Hematopoietic multipotent progenitor cell treated with erythropoietin and hydrocortisone succinate and interleukin-3 and kit ligand, for 6 days (in vitro differentiated cells): ENCODE results near the gene HCN2.

ENCODE experiments used
- DNase-seq: peaks from one replicate; pipeline ENCODE4 v3.0.0-alpha.2; 2015

HCN2 gene

DNA sequence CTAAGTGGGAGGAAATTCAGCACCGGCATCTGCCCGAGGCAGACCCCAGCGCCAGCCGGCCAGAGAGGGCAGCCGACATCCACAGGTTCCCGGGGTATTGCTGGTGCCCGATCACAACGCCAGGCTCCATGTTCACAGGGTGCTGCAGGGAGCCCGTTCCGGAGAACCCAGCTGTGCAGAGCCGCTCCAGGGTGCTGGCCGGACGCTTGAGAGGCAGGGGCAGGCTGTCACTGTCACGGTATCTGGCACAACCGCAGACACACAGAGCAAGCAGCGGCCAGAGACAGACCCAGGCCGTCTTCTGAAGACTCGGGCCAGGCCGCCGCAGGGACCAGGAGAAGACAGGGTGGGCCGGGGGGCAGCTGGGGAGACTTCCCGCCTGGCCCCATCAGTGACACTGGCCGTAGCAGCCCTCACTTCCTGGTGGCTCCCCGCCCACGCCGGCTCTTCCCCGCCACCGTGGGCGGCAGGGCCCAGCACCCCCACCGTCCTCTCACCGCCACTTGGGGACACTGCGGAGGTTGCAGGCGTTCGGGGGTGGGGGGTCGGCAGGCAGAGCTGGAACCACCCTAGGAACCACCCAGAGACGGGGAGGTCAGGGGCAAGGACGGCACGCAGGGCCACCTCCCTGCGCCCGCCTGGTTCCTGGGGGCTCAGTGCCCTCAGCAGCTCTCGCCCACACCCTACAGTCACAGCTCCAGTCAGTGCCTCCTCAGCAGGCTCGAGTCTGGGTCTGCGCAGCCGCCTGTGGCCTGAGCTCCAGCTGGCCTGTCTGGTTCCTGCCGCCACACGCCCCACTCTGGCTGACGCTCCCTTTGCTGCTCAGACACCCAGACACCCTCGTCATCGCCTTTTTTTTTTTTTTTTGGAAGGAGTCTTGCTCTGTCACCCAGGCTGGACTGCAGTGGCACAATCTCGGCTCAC lies 69.5 kb downstream of the HCN2 start:
- DNase-seq, result no peak

DNA sequence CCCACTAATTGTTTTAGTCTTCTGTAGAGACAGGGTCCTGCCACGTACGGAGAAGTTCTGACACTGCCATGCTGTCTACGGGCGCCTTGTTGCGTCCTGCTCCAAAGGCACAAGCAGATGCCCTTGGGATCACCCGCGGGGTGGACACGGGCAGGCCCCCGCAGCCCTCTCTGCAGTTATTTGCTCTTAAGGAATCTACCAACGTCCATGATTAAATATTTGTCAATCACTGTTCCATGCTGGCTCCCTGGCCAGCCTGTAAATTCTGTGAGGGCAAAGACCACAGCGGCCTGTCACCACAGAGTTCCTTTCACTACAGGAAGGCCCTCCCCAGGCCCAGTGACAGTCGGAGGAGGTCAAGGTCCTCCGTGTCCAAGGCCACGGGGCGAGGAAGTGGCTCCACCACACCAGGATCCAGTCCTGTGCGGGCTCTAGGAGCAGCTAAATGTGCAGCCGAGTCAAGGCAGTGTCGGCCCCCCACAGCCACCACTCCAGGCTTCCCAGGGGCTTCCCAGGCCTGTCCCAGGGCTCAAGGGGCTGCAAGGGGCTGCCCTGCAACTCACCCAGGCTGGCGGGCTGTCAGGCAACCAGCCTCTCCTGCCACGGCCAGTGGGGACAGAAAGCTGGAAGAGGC lies 71.2 kb downstream of the HCN2 start:
- no peak for DNase-seq

DNA sequence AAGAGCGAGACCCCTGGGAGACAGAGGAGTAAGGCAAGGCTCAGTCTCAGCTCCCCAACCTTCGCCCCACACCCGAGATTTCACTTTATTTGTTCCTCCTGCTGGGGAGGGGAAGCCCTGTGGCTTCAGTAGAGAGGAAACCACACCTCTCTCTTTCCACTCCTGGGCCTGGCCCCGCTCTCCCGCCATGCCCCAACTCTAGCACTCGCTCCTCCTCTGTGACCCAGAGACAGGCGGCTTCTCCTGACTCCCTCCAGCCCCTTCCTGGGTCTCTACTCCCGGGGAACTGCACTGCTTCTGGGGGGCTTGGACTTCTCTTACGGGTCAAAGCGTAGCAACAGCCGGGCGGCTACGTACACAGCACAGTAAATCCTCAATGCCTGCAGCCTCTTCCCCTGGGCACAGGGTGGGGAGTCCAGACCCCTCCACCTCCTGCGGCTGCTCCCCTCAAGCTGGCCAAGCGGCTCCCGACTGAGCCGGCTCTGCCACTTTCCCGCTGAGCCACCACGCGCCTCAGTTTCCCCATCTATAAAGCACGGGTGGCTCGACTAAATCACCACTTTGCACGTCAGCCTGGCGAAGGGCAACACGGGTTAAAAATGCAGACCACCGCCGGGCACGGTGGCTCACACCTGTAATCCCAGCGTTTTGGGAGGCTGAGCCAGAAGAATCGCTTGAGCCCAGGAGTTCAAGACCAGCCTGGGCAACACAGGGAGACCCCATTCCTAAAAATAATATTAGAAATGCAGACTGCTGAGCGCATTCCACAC lies 71.9 kb downstream of the HCN2 start:
- DNase-seq, result peak; percentile 84

DNA sequence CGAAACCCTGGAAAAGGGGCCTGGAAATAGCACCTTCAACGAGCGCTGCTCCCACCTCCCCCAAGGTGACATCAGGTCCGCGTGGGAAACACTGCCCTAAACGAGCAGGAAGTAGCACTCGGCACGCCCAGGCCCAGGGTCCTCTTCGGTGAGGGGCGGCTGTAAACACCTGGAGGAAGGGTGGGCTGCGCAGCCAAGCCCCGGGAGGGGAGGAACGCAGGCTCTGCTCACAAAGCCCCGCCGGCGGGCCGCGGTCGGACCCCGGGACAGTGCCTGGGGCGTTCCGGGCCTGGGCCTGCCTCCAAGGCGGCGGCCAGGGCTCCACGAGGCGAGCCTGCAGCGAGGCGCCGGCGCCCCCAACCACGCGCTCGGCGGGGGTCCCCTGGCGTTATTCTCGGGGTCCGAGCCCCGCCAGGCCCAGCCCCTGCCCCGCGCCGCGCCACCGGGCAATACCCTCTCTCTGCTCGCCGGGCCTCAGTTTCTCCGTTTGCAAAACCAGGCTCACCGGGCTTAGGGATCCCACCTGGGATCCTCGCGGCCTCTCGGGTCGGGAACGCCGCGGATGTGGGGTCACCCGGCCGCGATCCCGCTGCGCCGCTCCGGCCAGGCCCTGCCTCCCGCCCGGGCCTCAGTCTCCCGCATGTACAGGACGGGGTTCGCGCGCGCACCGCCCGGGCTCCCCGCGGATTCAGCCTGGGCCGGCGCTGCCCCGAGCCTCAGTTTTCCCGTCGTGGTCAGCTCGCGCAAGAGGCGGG lies 72.7 kb downstream of the HCN2 start:
- DNase-seq, result peak; percentile 83

DNA sequence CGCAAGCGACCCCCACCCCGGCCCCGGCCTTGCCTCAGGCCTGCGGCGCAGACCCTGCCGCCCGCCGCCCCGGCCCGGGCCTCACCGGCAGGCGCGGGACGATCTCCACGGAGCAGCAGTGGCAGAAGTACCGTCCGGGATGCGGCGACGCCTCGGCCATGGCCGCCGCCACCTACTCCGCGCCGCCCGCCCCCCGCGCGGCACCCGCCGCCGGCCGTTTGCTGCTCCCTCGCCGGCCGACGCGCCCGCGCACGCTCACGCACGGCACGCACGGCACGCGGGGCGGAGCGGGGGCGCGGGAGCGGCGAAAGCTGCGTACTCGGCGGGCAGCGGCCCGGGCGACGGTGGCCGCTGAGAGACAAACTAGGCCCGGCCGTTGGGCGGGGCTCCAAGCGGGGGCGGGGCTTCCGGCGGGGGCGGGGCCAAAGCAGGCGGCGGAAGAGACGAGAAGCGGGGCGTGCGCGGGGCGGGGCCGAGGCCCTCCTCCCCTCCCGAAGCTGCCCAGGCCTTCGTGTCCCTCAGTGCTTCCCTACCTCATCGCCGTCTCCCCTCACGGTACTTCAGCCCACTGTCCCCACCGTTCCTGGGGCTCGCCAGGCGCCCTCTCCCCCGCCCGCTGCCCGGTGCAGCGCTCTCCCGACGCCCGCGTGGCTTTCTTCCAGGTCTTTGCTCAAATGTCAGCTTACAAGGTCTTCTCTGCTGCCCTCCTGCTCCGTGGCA lies 73.4 kb downstream of the HCN2 start, which contains the start of gene RNF126:
TSS of gene RNF126 (minus strand) at position 253 of the 720 bp plus-strand sequence. CDS start at position 160, 93 bp downstream.
- DNase-seq, result peak; percentile 91

DNA sequence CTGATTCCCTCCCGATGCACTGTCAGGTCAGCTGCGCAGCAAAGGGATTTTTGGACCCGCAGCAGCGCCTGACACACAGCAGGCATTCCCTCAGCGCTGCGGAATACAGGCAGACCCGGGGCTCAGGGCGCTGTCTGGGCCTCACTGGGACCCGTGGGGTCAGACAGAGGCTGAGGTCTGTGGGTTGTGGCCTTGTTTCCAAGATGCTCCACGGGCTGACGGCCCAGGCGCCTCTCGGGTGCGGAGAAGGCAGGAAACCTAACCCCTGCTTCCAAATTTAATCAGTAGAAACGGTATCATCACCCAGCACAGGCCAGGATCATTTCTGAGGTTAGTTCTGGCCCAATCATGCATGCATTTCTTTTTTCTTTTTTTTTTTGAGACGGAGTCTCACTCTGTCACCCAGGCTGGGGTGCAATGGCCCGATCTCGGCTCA lies 74.0 kb downstream of the HCN2 start:
- no peak for DNase-seq

DNA sequence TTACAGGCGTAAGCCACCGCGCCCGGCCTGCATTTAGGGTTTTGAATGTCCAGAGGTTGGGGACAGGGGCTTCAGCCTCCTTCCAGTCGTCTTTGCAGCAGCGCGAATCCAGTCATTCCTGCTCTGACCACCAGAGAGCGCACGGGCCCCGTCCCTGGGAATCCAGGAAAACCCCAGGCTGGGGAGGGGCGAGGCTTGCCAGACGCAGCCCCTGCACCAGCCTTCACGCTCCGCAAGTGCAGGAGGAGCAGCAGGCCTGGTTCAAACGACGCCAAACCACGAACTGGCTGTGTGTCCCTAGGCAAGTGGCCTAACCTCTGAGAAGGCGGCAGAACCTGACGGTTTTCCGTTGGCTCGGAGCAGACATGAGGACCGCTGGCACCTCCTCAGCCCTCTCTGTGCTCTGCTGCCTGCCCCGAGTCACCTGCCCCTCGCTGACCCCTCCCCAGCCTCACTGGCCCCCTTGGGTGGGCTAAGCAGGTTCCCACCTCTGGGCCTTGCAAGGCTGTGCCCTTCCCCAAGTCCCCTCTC lies 75.3 kb downstream of the HCN2 start:
- peak; percentile 87 for DNase-seq
